Upper lobe of left lung (tissue), 6 donors: ENCODE data around the gene TIGD3. TPM values are rescaled to one million over a fixed set of nuclear protein-coding genes. Genes with fewer than 3 reads are reported as not detected.

ENCODE experiments used
- ATAC-seq, 2 donors: fragments of 200-7000 bp; cut with Tn5 transposase; one replicate each; pipeline ENCODE4 v1.9.1; 2022; ENCODE audit warnings: mild to moderate bottlenecking in 2 of 2, moderate library complexity in 2 of 2; ENCODE audit not compliant: low FRiP score in 2 of 2
- DNase-seq, 2 donors: peaks; one replicate each; pipeline ENCODE4 v3.0.0-alpha.2; 2019 to 2020
- H3K27ac ChIP-seq, 4 donors: fragments of 200-600 bp; sonication (generic); one replicate each; pipeline ENCODE4 v1.5.1; 2016 to 2019
- H3K27me3 ChIP-seq, 4 donors: fragments of 200-600 bp; sonication (generic); one replicate each; pipeline ENCODE4 v1.5.1; 2017 to 2019
- H3K36me3 ChIP-seq, 4 donors: fragments of 200-600 bp; sonication (generic); one replicate each; pipeline ENCODE4 v1.5.1; 2016 to 2019
- H3K4me1 ChIP-seq, 4 donors: fragments of 200-600 bp; sonication (generic); one replicate each; pipeline ENCODE4 v1.5.1; 2018 to 2019
- H3K4me3 ChIP-seq, 4 donors: fragments of 200-600 bp; sonication (generic); one replicate each; pipeline ENCODE4 v1.5.1; 2017 to 2019; ENCODE audit warnings: mild to moderate bottlenecking in 2 of 4, moderate library complexity in 1 of 4
- H3K9me3 ChIP-seq, 4 donors: fragments of 200-600 bp; sonication (generic); one replicate each; pipeline ENCODE4 v1.5.1; 2018 to 2019
- EP300 ChIP-seq, 4 donors: sonication (generic); formaldehyde crosslinking; IDR thresholded peaks; one replicate each; pipeline ENCODE4 v1.5.1; 2017; ENCODE audit warnings: antibody characterized with exemption in 4 of 4, control low read depth in 2 of 4
- POLR2A ChIP-seq, 4 donors: fragments of 450-650 bp; IDR thresholded peaks; one replicate each; pipeline ENCODE4 v1.5.1; 2016 to 2017; ENCODE audit warnings: antibody characterized with exemption in 4 of 4, mild to moderate bottlenecking in 2 of 4
- POLR2AphosphoS5 ChIP-seq, 2 donors: sonication (generic); formaldehyde crosslinking; IDR thresholded peaks; one replicate each; pipeline ENCODE4 v1.5.1; 2017; ENCODE audit warnings: antibody characterized with exemption in 2 of 2
- WGBS, 2 donors: methylation state at CpG; one replicate each; pipeline ENCODE4 v1.1.5; 2017 to 2018; 5-methylcytosine and 5-hydroxymethylcytosine counted together
- total RNA-seq, 6 donors: library from RNA; depleted of rRNA in 4 of 6; stranded (reverse); fragments of >200 nt in 4 of 6; gene quantifications; one replicate each; pipeline versions ENCODE4 v1.1.0 to v1.2.1, GENCODE V29; 2016 to 2021
- TF ChIP-seq, protein P1 (sequence below), 6 experiments: fragments of 450-650 bp in 4 of 6; fragments of 200-600 bp in 2 of 6; sonication (generic) in 2 of 6; IDR thresholded peaks; one replicate each; pipeline ENCODE4 v1.5.1; 2016 to 2019; ENCODE audit warnings: antibody characterized with exemption in 6 of 6
- donor health status: DM: no; HTN: no; CAD: no; lungs with moderate emphysema.
- donor health status: DM: no; HTN: yes; CAD: no; lungs with severe emphysema.

Gene TIGD3
- total RNA-seq, 6 donors from 2014 or later = 0.15 to 0.51 (median 0.35) TPM; not detected in 2

DNA sequence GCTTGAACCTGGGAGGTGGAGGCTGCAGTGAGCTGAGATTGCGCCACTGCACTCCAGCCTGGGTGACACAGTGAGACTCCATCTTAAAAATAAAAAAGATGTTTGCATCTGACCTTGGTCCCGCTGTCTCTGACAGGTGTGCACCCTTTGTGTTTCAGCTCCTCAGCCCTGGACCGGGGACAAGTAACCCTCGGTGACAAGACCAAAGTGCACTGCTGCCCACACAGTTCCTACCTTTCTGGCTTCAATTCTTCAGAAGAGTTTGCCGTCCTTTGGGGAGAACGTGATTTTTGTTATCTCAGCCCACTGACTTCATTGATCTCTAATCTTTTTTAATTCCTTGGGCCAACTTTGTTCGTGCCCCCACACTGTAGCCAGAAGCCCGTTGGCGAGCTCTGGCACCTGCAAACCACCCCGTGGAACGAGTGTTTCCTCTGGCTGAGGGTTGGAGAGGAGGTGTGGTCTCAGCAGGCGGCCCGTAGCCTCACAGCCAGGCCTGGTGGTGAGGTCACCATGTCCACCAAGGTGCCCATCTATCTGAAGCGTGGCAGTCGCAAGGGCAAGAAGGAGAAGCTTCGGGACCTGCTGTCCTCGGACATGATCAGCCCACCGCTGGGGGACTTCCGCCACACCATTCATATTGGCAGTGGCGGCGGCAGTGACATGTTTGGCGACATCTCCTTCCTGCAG lies 34.0 kb upstream of the TIGD3 start:
- ATAC-seq (no peak), DNase-seq (no peak)
- H3K27ac ChIP-seq = peak overlapping the region in 3 of 4 donors; percentile 17 to 42 (median 39)
- H3K9me3 ChIP-seq = no peaks in the 10 kb centered on the region
- H3K27me3 ChIP-seq = no peaks in the 10 kb centered on the region
- H3K4me3 ChIP-seq = no peak overlapping the region
- H3K4me1 ChIP-seq = peaks cover 23 to 59% (median 41%) of the 10 kb centered on the region in 4 donors
- no peak for TF ChIP-seq EP300 (IDR thresholded peaks at IDR 0.05)
- TF ChIP-seq POLR2AphosphoS5 (IDR thresholded peaks at IDR 0.05) = no peak
- TF ChIP-seq, protein P1, sequence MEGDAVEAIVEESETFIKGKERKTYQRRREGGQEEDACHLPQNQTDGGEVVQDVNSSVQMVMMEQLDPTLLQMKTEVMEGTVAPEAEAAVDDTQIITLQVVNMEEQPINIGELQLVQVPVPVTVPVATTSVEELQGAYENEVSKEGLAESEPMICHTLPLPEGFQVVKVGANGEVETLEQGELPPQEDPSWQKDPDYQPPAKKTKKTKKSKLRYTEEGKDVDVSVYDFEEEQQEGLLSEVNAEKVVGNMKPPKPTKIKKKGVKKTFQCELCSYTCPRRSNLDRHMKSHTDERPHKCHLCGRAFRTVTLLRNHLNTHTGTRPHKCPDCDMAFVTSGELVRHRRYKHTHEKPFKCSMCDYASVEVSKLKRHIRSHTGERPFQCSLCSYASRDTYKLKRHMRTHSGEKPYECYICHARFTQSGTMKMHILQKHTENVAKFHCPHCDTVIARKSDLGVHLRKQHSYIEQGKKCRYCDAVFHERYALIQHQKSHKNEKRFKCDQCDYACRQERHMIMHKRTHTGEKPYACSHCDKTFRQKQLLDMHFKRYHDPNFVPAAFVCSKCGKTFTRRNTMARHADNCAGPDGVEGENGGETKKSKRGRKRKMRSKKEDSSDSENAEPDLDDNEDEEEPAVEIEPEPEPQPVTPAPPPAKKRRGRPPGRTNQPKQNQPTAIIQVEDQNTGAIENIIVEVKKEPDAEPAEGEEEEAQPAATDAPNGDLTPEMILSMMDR (IDR thresholded peaks at IDR 0.05) = no peak
- TF ChIP-seq POLR2A (IDR thresholded peaks at IDR 0.05) = no peak
- H3K36me3 ChIP-seq = peaks cover 4 to 37% (median 23%) of the 10 kb centered on the region in 4 donors
- WGBS, 2 donors = 77 to 80% methylated on average over 17 to 21 of the region's 22 CpGs

DNA sequence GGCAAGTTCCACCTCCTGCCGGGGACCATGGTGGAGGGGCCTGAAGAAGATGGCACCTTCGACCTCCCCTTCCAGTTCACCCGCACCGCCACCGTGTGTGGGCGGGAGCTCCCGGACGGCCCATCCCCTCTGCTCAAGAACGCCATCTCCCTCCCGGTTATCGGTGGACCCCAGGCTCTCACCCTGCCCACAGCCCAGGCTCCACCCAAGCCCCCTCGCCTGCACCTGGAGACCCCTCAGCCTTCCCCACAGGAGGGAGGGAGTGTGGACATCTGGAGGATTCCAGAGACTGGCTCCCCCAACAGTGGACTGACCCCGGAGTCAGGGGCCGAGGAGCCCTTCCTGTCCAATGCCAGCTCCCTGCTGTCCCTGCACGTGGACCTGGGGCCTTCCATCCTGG lies 33.5 kb upstream of the TIGD3 start:
- Histone ChIP-seq H3K36me3 (peaks cover 4 to 37% (median 23%) of the 10 kb centered on the region in 4 donors), H3K27me3 (no peaks in the 10 kb centered on the region), H3K9me3 (no peaks in the 10 kb centered on the region), H3K4me1 (peaks cover 18 to 55% (median 36%) of the 10 kb centered on the region in 4 donors), H3K4me3 (no peak overlapping the region), H3K27ac (peak overlapping the region in 3 of 4 donors; percentile 17 to 42 (median 39))
- ATAC-seq = no peak
- TF ChIP-seq, protein P1 (IDR thresholded peaks at IDR 0.05) = no peak
- TF ChIP-seq EP300 (IDR thresholded peaks at IDR 0.05) = no peak
- TF ChIP-seq POLR2AphosphoS5 (IDR thresholded peaks at IDR 0.05) = no peak
- TF ChIP-seq POLR2A (IDR thresholded peaks at IDR 0.05) = no peak
- WGBS, 2 donors = 91% methylated on average over 9 of the region's 15 CpGs; no CpG with 5 or more reads in 1 of the 2 donors
- peak in 1 of 2 donors; percentile 61 for DNase-seq

DNA sequence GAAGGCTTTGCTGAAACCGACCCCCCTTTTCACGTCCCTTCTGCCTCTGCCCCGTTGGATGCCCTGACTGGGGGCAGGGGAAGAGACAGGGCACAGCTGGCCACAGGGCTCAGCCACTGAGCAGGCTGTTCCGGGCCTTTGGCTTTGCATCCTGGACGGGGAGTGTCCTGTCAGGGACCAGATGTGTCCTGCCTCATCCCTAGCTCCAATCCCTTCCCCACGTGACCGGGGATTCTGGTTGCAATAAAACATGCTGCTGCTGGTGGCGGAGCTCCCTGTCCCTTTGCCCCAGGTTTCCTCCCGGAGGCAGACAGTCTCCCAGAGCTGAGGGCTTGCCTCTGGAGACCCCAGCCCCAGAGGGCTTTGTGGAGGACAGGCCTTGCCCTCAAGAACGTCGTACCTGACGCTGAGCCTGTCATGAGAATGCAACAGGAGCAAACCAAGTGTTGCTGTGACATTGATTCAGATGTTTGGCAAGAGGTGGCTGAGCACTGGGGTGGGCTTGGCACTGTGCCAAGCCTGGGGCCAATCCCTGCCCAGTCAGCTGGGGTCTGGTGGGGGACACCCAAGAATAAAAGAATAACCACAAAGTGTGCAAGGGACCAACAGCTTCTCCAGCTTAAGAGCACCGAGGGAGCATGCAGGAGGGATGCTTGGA lies 32.6 kb upstream of the TIGD3 start:
- Histone ChIP-seq H3K4me3 (no peak overlapping the region), H3K4me1 (peaks cover 9 to 49% (median 27%) of the 10 kb centered on the region in 4 donors), H3K27me3 (no peaks in the 10 kb centered on the region), H3K36me3 (peaks cover 4 to 37% (median 23%) of the 10 kb centered on the region in 4 donors), H3K9me3 (no peaks in the 10 kb centered on the region), H3K27ac (peak overlapping the region in 3 of 4 donors; percentile 0 to 42 (median 30))
- ATAC-seq (peak in 1 of 2 donors; percentile 12), DNase-seq (no peak)
- TF ChIP-seq, protein P1 (IDR thresholded peaks at IDR 0.05) = no peak
- TF ChIP-seq EP300 (IDR thresholded peaks at IDR 0.05) (no peak), POLR2A (IDR thresholded peaks at IDR 0.05) (no peak), POLR2AphosphoS5 (IDR thresholded peaks at IDR 0.05) (no peak)
- 73 to 87% methylated on average over 13 of the region's 13 CpGs for WGBS, 2 donors

DNA sequence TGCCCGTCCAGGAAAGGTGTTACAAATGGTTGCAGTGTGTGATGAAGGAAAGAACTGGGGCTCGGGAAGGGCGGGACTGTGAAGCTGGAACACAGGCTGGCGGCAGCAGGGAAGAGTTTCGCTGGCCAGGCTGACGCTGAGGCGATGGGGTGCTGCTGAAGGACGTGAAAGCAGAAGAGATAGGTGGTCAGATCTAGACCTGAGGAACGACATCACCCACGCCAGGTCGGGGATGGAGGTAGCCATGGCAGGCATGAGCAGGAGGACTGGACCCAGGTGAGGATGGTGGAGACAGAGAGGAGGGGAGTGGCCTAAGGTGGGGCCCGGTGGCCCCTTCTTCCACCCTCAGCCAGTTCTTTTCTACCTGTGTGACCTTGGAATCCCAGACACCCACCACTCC lies 30.7 kb upstream of the TIGD3 start:
- WGBS, 2 donors = 74 to 76% methylated on average over 12 of the region's 12 CpGs
- ATAC-seq (peak in 1 of 2 donors; percentile 31), DNase-seq (peak in 1 of 2 donors; percentile 36)
- Histone ChIP-seq H3K4me1 (peaks cover 0 to 35% (median 17%) of the 10 kb centered on the region in 4 donors), H3K9me3 (no peaks in the 10 kb centered on the region), H3K27ac (no peak overlapping the region), H3K27me3 (no peaks in the 10 kb centered on the region), H3K36me3 (peaks cover 4 to 37% (median 23%) of the 10 kb centered on the region in 4 donors), H3K4me3 (no peak overlapping the region)
- TF ChIP-seq POLR2AphosphoS5 (IDR thresholded peaks at IDR 0.05) (peak in 1 of 2 donors; percentile 8), POLR2A (IDR thresholded peaks at IDR 0.05) (no peak)

DNA sequence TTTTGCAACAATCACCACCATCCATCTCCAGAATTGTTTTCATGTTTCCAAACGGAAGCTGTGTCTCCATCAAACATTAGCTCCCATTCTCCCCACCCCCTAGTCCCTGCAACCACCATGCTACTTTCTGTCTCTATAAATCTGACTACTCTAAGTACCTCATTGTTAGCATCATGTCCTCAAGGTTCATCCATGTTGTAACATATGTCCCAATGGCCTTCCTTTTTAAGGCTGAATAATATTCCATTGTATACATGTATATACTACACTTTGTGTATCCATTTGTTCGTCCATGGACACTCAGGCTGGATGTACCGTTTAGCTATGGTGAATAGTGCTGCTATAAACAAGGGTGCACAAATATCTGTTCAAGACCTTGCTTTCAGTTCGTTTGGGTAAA lies 29.1 kb upstream of the TIGD3 start:
- H3K27ac ChIP-seq = no peak overlapping the region
- no peak overlapping the region for H3K4me3 ChIP-seq
- H3K9me3 ChIP-seq = no peaks in the 10 kb centered on the region
- TF ChIP-seq, protein P1 (IDR thresholded peaks at IDR 0.05) = no peak
- TF ChIP-seq POLR2AphosphoS5 (IDR thresholded peaks at IDR 0.05) (no peak), EP300 (IDR thresholded peaks at IDR 0.05) (no peak), POLR2A (IDR thresholded peaks at IDR 0.05) (no peak)
- H3K36me3 ChIP-seq = peaks cover 4 to 30% (median 23%) of the 10 kb centered on the region in 4 donors
- H3K4me1 ChIP-seq = peaks cover 4 to 36% (median 21%) of the 10 kb centered on the region in 4 donors
- WGBS, 2 donors = 87 to 88% methylated on average over 4 of the region's 4 CpGs
- DNase-seq = no peak
- no peaks in the 10 kb centered on the region for H3K27me3 ChIP-seq
- no peak for ATAC-seq
